Kidney (tissue), 14 donors: ENCODE data around the gene GRK6. TPM values are rescaled to one million over a fixed set of nuclear protein-coding genes. Genes with fewer than 3 reads are reported as not detected.
A peak's percentile ranks its signal among the peaks of the same experiment; 100 is the strongest.

Experiments
- DNase-seq, 5 donors: peaks; one replicate each; pipeline ENCODE4 v3.0.0-alpha.2; 2013 to 2020
- FAIRE-seq: peaks from 2 replicates; lab custom pipeline; 2012; peaks lifted over from hg19 to GRCh38; lab: Jason Lieb, UNC
- H3K27ac ChIP-seq, 2 donors: one replicate each; pipeline ENCODE4 v1.7.0; 2013; ENCODE audit warnings: low read depth in 2 of 2, low read length in 2 of 2, inconsistent platforms in 1 of 2
- H3K27me3 ChIP-seq: one replicate; pipeline ENCODE4 v1.7.1; 2013; ENCODE audit warnings: low read length, inconsistent platforms; ENCODE audit not compliant: control insufficient read depth, insufficient read depth
- H3K36me3 ChIP-seq, 3 donors: one replicate each; pipeline versions ENCODE4 v1.7.0 to v1.7.1; 2013; ENCODE audit warnings: low read length in 3 of 3, control low read depth in 1 of 3, inconsistent platforms in 1 of 3; ENCODE audit not compliant: insufficient read depth in 3 of 3, control insufficient read depth in 2 of 3
- H3K4me1 ChIP-seq, 3 donors: one replicate each; pipeline versions ENCODE4 v1.7.0 to v1.7.1; 2013; ENCODE audit warnings: low read length in 3 of 3, inconsistent platforms in 1 of 3, low read depth in 1 of 3; ENCODE audit not compliant: control insufficient read depth in 2 of 3, insufficient read depth in 2 of 3
- H3K4me3 ChIP-seq, 3 donors: one replicate each; pipeline versions ENCODE4 v1.7.0 to v1.8.1; 2013; ENCODE audit warnings: low read length in 3 of 3, control low read depth in 1 of 3, inconsistent platforms in 1 of 3
- H3K9ac ChIP-seq, 3 donors: one replicate each; pipeline versions ENCODE4 v1.7.0 to v1.7.1; 2013; ENCODE audit warnings: low read length in 3 of 3, control low read depth in 1 of 3, inconsistent platforms in 1 of 3
- H3K9me3 ChIP-seq, 3 donors: one replicate each; pipeline versions ENCODE4 v1.7.0 to v1.7.1; 2013; ENCODE audit warnings: low read length in 3 of 3, control low read depth in 1 of 3, inconsistent platforms in 1 of 3; ENCODE audit not compliant: control insufficient read depth in 2 of 3, insufficient read depth in 1 of 3
- CTCF ChIP-seq: IDR thresholded peaks from 3 replicates; pipeline ENCODE4 v1.5.1; 2012; ENCODE audit warnings: mild to moderate bottlenecking, moderate library complexity, borderline replicate concordance; ENCODE audit not compliant: insufficient read depth; ENCODE audit errors: extremely low read depth
- intact Hi-C: fragments of 100-400 bp; cut with DNase I; formaldehyde crosslinking; loops from one replicate; pipeline ENCODE4 v1.11.1; 2022
- polyA plus RNA-seq: library from polyadenylated mRNA; stranded (reverse); fragments of 350-450 nt; fragmentation: Illumina TruSeq; extraction: RNeasy Lipid Tissue Mini Kit (QIAGEN cat#74804); gene quantifications from one replicate; pipeline ENCODE4 v1.2.3, GENCODE V29; 2014; ENCODE audit warnings: low read depth, low replicate concordance; ENCODE audit not compliant: insufficient read depth
- total RNA-seq: library from RNA; stranded (reverse); fragmentation: NEBNext Ultra II Directional; extraction: Animal tissue kit (Norgen Biotek cat#: 25700); gene quantifications from one replicate; pipeline ENCODE4 v1.2.1, GENCODE V29; 2021
- donor health status: control.
- donor health status: control.
- donor health status: control.
- donor health status: control.
- donor health status: control.
- donor health status: DM: yes; HTN: yes; CAD: no.
- donor health status: Normal renal cell carcinoma (clear cell type).

The GRK6 gene
- total and polyA plus RNA-seq, 2 donors from 2014 or later, result 9.6 to 37.8 TPM

- no peak overlapping the region for H3K4me3 ChIP-seq
- intact Hi-C loops, result no loop called here
- FAIRE-seq (no peak), DNase-seq (no peak)
- H3K27ac ChIP-seq, result no peak overlapping the region
- H3K9me3 ChIP-seq, result no peaks in the 10 kb centered on the region
- no peaks in the 10 kb centered on the region for H3K27me3 ChIP-seq
- peaks cover 0 to 2% (median 0%) of the 10 kb centered on the region in 3 donors for H3K36me3 ChIP-seq
- H3K4me1 ChIP-seq, result peaks cover 3 to 17% (median 16%) of the 10 kb centered on the region in 3 donors
- TF ChIP-seq CTCF, result no peak
- no peak overlapping the region for H3K9ac ChIP-seq
Measured at GRCh38 chr5:177428574-177429217, 2.2 kb downstream of the GRK6 start.

GRCh38 chr5:177429248-177430040, 3.0 kb downstream of the GRK6 start:
- Histone ChIP-seq H3K27ac (peak overlapping the region in 1 of 2 donors; percentile 28), H3K36me3 (peaks cover 0 to 7% (median 6%) of the 10 kb centered on the region in 3 donors), H3K27me3 (no peaks in the 10 kb centered on the region), H3K4me3 (no peak overlapping the region), H3K9me3 (no peaks in the 10 kb centered on the region), H3K4me1 (peaks cover 3 to 17% (median 16%) of the 10 kb centered on the region in 3 donors), H3K9ac (no peak overlapping the region)
- intact Hi-C loops, result no loop called here
- DNase-seq (peak in 3 of 5 donors; percentile 36 to 88 (median 49)), FAIRE-seq (no peak)
- no peak for TF ChIP-seq CTCF

- Histone ChIP-seq H3K4me3 (no peak overlapping the region), H3K36me3 (peaks cover 0 to 10% (median 8%) of the 10 kb centered on the region in 3 donors), H3K9ac (no peak overlapping the region), H3K27ac (no peak overlapping the region), H3K9me3 (no peaks in the 10 kb centered on the region), H3K27me3 (no peaks in the 10 kb centered on the region), H3K4me1 (peaks cover 3 to 15% (median 15%) of the 10 kb centered on the region in 3 donors)
- TF ChIP-seq CTCF, result no peak
- FAIRE-seq (no peak), DNase-seq (no peak)
- intact Hi-C loops, result no loop called here
Measured at GRCh38 chr5:177430140-177430951, 3.9 kb downstream of the GRK6 start.
